ENCODE measurements around the gene YWHAB.

The YWHAB gene

DNA sequence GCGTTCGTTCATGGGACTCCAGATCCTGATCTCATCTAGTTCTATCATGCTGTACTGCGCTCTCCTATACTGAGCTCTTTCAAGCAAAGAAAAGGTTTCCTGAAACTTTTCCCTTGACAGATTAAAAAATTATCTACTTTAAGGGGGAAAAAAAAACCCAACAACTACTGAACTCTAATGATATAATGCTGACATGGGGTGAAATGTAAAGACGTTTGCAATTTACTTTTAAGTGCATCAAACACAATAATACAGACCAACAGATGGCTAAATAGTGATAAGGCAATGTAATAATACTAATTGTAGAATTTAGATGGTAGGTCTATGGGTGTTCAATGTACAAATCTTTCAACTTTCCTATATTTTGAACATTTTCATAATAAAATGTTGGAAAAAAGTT, 58.3 kb downstream of the YWHAB start:
- Histone ChIP-seq H3K27ac (no peak overlapping the region), H3K4me3 (no peak overlapping the region)

DNA sequence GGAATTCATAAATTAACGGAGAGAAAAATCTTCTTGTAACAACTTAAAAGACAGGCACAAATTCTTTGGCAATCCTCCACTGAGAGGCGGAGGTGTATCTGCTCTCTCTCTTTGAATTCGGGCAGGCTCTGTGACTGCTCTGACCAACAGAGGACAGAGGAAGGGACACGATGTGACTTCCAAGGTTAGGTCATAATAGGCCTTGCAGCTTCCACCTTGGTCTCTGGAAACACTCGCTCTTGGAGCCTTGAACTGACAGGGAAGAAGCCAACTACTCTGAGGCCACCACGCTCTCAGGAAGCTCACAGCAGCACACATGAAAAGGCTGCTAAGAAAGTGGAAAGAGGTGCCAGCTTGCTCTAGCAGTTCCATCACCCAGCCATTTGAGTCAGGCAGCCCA, 59.8 kb downstream of the YWHAB start:
- Histone ChIP-seq H3K4me3 (no peak overlapping the region), H3K27ac (no peak overlapping the region)

DNA sequence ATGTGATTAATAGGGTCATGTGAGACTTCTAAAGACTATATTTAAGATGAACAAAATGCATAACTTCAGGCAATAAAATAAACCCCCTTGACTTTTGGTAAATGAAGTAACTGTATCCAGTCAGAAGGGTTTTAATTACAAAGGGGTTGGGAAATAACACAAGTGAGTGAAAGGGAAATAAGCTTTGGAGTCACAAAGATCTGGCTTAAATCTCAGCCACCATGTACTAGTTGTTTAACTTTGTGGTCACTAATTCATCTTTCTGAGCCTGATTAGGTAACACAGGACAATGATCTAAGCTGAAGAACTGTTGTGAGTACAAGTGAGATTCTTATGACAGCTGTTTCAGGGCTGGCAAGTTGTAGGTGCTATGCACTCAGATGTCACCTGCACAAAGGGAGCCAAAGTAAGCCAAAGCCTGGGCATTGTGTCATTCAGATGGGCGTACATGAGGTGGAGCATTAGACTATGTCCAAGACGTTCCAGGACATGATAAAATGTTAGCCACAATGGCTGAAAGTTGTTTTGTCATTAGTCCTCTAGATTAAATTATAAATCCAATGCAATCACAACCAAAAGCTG, 60.9 kb downstream of the YWHAB start:
- no peak overlapping the region for H3K27ac ChIP-seq
- H3K4me3 ChIP-seq, result no peak overlapping the region

DNA sequence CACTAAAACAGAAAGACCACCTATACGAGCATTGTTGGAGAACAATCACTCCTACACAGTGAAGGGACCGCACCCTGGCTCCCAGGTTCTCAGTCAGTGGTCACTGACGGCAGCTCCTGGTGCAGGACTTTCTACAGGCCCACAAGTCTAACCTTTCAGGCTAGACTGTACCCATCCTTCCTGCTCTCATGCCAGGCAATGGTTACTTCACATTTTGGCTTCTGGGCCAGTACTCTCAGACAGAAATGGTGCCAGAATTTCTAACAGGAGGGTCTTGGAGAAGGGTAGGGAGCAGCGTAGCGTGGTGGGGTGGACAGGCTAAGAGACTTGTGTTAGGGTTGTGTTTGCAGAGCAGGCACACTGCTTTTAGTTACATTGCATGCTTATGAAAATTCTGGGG, 62.6 kb downstream of the YWHAB start:
- Histone ChIP-seq H3K27ac (no peak overlapping the region), H3K4me3 (no peak overlapping the region)

DNA sequence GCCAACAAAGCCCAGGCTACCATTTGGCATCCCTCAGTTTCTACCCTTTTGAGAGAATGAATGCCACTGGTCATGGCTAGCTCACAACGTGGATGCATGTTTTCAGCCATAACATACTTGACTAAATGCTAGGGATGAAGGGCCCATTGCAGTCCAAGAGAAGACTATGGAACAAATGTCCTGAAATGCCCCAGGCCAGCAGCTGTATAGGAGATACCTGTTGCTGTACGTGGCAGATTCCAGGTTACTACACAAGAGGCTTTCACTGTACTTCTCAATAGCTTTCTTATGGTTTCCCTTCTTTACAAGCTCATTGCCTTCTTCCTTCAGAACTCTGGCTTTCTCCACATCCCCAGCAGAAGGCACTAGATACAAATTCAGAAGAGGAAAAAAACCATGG, 63.0 kb downstream of the YWHAB start:
- no peak overlapping the region for H3K4me3 ChIP-seq
- no peak overlapping the region for H3K27ac ChIP-seq

DNA sequence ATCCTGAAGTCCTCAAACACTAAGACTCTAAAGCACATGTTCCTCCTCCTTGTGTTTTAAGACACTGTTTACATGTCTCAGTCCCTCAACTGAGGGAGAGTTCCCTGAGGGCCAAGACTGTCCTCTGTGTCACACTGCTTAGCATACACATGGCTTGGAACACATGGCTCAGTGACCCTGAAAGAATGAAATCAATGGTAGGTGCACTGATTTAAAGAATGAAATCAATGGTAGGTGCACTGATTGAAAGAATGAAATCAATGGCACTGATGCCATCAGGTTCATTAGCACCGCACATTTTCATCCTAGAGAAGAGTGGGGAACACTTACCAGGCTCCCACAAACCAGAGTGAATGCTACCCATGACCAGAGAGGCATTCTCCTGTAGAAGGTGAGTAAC, 64.9 kb downstream of the YWHAB start:
- H3K27ac ChIP-seq, result no peak overlapping the region
- no peak overlapping the region for H3K4me3 ChIP-seq

DNA sequence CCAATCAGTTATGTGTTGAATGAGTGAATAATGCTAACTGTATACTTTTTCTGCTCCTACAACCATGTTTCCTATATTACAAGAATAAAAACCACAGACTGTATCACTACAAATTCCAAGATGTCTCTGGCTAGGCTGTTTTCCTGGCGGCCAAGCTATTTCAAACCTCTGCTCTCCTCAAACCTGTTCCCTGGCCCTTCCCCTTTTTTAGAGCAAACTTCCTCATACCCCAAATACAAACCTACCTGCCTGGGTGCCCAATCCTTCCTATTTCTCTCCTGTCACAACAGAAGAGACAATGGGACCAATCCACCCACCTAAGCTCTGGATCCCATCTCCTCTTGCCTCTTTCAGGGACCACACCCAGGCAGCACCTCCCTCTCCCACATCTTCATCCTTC, 67.2 kb downstream of the YWHAB start:
- H3K27ac ChIP-seq, result no peak overlapping the region
- no peak overlapping the region for H3K4me3 ChIP-seq

DNA sequence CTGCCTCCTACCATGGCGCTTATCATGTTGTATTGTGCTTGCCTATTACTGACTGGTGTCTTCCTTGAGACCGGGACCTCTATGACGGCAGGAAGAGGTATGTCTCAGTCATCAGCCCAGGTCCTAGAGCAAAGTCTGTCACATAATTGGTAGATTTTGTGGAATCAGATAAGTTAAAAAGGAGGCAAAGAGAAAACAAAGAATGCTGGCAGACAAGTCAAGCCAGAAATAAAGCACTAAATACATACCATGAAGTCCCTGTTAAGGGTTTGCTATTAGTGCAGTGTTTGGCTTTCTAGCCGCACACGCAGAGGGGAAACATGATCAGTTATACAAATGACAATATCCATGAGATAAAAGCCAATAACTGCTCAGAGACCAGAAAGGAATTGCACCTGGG, 68.7 kb downstream of the YWHAB start:
- H3K27ac ChIP-seq, result no peak overlapping the region
- H3K4me3 ChIP-seq, result no peak overlapping the region

DNA sequence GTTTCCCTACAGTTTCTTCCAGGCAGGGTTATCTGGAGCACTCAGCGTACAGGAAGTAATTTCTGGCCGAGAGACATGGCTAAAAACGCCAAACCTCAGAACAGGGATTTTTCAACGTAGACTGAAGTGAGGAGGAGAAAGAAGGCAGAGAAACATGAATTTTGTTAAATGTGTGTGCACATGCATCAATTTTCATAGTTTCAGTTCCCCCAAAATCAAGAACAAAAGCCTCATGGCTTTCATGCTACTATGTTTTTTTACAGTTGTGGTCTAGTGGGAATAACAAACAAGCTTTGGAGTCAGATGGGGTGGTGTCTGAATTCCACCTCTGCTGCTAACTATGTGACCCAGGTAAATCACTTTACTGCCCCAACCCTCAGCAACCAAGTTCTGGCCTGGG, 69.8 kb downstream of the YWHAB start:
- H3K27ac ChIP-seq, result no peak overlapping the region

DNA sequence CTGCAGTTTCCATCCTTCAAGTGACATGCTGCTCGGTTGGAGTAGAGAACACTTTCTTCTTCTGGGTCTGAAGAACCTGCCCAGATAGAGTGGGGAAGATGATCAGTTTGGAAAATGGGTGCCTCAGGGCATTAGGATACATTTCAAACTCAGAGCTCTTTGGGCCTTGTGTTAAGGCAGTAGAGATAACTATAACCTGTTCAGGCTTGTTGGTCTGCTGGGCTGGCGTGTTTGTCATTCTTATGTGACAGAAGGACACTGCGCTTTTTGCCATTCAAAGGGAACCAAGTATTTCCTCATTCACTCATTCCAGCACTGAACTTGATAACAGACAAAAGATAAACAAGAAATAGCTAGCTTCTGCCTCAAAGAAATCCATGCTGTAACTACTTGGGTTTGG, 70.9 kb downstream of the YWHAB start:
- H3K4me3 ChIP-seq, result no peak overlapping the region
- H3K27ac ChIP-seq, result no peak overlapping the region

More for the DNA sequence above, 69.8 kb downstream of the YWHAB start:
- H3K4me3 ChIP-seq, result no peak overlapping the region
